Suppressor macrophage treated with lipopolysaccharide for 1 hour (primary cell): Measurements from ENCODE around the gene ALDH6A1.
A peak's percentile ranks its signal among the peaks of the same experiment; 100 is the strongest.
"Not testable (repeated sequence)": the region's sequence is repeated elsewhere in the genome, so short reads cannot be mapped to it uniquely, and the experiment has no call there.

Experiments
- DNase-seq, 3 donors: peaks; one replicate each; pipeline ENCODE4 v3.0.0-alpha.2; 2020 to 2022

ALDH6A1 gene

GRCh38 chr14:74084277-74085046 is at the start of gene ALDH6A1, which contains the start of gene LIN52:
ALDH6A1 (minus strand) TSS chr14:74084453; CDS start chr14:74084394, 59 bp downstream.
LIN52 (plus strand) TSS chr14:74084956; CDS start chr14:74084975, 19 bp downstream.
- peak; percentile 99 to 100 (median 100) for DNase-seq

- no peak for DNase-seq
Observed at GRCh38 chr14:74127634-74128033, 43.4 kb upstream of the ALDH6A1 start.

DNA sequence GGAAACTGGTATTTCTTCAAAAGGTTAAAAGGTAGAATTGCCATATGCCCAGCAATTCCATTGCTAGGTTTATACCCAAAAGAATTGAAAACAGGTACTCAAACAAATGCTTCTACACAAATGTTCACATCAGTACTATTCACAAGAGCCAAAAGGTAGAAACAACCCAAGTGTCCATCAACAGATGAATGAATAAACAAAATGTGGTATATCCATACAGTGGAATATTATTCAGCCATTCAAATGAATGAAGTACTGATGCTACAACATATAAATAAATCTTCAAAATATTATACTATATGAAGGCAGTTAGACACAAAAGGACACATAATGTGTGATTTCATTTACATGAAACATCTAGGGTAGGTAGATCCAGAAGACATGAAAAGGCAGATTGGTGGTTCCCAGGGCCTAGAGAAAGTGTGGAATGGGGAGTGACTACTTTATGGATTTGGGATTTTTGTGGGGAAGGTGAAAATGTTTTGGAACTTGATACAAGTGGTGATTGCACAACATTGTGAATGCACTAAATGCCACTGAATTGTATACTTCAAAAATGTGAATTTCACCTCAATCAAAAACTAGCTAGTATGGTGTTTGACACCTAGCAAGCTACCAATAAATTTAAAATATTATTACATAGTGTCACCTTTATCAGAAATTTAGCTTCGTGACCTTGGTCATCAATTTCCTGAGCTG is 42.2 kb upstream of the ALDH6A1 start:
- no peak for DNase-seq

DNA sequence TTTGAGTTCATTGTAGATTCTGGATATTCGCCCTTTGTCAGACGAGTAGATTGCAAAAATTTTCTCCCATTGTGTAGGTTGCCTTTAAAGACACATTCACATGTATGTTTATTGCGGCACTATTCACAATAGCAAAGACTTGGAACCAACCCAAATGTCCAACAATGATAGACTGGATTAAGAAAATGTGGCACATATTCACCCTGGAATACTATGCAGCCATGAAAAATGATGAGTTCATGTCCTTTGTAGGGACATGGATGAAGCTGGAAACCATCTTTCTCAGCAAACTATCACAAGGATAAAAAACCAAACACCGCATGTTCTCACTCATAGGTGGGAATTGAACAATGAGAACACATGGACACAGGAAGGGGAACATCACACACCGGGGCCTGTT is 41.2 kb upstream of the ALDH6A1 start:
- DNase-seq, result not testable (repeated sequence)

- DNase-seq, result peak; percentile 65 to 85 (median 76)
Observed at GRCh38 chr14:74111395-74112216, 27.4 kb upstream of the ALDH6A1 start.

GRCh38 chr14:74109369-74109768 is 25.1 kb upstream of the ALDH6A1 start:
- DNase-seq, result no peak

DNA sequence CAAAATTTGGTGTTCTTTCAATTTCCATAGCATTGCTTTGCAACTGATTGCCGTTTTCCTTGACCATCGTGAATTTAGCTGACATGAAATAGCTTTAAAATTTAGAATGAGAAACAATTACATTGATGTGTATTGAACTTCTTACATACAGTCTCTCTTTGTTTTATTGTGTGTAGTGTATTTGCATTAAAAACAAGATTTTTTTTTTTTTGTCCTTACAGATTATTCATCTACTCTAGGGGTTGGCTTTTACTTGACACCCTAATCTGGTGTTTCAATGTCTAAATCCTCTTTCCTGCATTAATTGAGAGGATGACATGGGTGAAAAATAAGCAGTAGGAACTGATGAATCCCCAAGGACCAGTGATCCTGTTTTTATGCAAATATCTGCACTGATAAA is 21.1 kb upstream of the ALDH6A1 start:
- no peak for DNase-seq

DNA sequence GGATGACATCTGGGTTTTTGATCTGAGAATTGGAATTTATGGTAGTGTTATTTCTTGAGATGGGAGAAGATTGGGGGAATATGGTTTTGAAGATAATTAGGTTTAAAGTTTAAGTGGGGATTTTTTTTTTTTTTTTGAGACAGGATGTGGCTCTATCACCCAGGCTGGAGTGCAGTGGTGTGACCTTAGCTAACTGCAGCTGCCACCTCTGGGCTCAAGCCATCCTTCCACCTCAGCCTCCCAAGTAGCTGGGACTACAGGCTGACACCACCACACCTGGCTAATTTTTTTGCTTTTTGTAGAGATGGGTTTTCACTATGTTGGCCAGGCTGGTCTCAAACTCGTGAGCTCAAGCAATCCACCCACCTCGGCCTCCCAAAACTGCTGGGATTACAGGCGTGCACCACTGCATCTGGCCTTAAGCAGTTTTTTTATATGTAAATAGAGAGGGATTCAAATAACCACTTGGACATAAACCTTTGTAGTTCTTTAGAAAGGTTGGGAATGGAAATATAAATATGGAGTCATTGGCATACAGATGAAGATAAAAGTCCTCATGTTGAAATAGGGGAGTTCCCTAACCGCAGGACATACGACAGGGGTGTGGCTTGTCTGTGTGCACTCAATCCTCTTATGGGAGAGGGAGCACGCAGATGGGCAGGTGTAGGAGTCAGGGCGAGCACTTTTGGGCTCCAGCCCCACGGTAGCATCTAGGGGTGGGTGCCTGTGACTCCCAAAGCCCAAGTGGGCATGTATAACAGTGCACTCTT is 5.2 kb upstream of the ALDH6A1 start:
- DNase-seq, result peak in 2 of 3 donors; percentile 12 to 26

- DNase-seq, result peak; percentile 3 to 56 (median 38)
Observed at GRCh38 chr14:74085828-74086227, 1.6 kb upstream of the ALDH6A1 start.

DNA sequence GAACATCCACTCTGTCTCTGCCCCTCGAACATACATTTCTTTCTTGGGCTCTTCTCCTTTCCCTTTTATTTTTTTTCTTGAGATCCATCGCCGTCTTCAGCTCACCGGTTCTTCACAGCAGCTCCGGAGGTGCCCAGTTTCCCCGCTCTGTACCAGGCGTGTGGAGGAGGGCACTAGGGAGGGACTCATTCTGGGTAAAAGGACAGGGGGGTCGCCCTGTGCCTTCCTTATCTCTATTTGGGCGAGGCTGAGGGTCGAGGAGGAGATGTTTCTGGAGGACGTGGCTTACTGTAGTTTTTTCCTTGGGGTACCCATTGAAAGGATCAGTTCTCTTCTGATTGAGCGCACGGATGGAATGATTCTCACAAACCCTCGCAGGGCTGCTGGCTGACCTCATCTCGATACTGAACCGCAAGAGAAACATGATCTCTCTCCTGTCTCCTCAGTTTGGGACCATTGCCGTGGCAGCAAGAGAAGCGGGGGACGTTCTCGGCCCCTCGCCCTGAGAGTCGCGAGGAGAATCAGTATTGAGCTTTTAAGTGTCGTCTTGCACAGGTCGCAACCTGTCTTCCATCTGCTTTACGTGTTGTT is 889 bp upstream of the ALDH6A1 start:
- DNase-seq, result peak in 2 of 3 donors; percentile 9 to 23

DNA sequence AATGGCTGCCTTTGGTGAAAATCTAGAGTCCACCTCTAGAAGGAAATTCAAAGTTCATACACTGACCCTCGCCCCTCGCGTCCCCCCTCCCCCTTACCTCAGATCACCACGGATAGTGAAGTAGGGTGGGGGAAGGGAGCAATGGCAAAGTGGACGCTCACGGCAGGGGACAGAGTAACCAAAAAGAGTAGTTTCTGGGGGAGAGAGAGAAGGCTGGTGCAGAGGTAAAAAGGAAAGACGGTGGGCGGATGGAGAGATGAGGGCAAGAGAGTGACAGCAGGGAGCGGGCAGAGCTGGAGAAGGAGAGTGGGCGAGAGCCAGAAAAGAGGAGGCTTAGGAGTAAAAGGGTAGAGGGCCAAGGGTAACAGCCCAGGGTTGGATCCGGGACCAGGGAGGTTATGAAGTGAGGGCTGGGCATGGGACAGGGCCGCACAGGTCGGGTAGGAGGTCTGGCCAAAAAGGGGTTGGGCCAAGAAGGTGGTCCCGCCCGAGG is 423 bp downstream of the ALDH6A1 start:
- no peak for DNase-seq

DNA sequence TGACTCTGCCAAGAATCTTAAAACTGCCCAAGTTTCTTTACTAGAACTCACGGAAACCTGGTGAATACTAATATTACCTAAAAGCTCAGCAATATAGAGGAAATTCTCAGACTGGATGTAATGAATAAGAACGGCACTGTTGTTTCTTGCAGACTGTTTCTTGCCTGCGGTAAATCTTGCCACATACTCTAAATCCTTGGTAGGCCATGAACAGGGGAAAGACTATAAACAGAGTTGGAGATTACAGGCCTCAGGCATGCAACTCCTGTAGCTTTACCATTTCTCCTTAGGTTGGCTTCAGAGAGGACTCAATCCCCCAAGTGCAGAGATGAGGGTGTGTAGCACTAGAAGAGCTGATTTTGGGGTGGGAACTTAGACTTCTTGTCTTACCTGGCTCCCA is 1.1 kb downstream of the ALDH6A1 start:
- no peak for DNase-seq

DNA sequence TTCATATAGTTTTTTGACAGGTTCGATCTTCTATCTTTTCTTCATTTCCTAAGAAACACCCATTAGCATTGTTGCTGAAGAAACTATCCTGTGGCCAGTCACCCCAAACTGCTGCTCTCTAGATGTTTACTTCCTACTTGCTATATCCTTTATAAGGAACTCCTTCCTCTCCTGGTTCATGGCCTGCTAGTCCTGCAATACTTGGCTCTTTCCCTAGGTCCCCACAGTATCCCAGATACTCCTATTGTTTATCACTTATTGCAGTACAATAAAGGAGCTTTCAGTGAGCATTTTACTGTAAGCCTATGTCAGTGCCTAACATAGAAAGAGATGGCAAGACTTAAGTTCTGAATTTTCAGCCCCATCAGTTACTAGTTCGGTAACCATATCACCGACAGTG is 2.8 kb downstream of the ALDH6A1 start:
- no peak for DNase-seq

- DNase-seq, result no peak
Observed at GRCh38 chr14:74080820-74081460, 3.3 kb downstream of the ALDH6A1 start.

DNA sequence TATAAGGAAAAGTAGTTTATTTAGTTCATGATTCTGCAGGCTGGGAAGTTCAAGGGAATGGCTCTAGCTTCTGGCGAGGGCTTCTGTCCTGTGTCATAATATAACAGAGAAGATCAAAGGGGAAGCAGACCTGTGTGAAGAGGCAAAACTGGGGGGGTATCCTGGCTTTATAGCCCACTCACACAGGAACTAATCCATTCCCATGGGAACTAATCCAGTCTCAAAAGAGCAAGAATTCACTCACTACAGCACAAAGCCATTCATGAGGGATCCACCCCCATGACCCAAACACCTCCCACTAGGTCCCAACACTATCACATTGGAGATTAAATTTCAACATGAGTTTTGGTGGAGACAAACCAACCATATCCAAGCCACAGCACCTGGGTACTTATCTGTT is 6.9 kb downstream of the ALDH6A1 start:
- DNase-seq, result no peak

DNA sequence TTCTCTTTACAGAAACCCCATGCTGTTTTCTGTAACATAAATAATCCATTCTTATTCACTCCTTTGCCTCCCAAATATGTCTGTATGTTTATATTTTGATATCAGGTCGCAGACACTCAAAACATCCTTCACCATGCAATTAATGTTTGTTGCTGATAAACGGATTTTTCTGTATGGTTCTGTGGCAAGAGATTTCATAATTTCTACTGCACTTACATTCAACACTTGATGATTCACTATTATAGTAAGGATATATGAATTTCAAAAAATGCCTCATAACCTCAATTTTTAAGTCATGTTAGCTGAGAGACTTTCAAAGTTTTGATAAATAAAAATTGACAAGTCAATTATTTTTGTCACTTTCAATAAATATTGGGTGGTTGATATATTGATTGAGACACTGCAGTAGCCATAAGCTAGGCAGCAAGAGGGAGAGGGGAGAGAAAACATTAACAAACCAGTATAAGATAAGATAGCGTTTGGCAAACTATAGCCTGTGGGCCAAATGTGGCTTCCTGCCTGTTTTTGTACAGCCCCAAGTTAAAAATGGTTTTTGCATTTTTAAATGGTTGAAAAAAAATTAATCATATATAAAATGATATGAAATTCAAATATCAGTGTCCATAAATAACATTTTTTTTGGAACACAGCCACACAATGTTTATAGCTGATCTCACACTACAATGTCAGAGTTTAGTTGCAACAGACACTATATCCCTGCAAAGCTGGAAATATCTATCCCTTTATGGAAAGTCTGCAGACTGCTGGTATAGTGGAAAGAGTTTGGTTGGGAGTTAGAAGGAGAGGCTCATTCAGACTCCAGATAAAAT is 18.3 kb downstream of the ALDH6A1 start:
- no peak for DNase-seq

- DNase-seq, result peak; percentile 21 to 33 (median 32)
Observed at GRCh38 chr14:74064883-74065282, 19.4 kb downstream of the ALDH6A1 start.

DNA sequence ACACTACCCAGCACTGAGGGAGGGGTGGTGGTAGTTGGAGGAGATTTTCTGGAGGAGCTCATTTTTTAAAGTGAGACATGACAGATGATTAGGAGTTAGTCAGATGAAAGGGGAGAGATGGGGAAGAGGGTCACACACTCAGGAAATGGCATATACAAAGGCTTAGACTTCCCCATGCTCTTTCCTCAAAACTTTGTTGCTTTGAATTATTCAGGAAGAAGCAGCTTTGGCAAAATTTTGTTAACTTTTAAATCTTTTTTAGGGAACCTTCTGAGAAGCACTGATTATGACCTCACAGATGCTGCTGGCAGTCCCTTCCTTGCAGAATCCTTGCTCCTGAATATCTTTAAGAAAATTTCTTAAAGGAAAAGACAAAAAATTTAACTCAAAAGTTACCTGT is 19.8 kb downstream of the ALDH6A1 start:
- DNase-seq, result peak; percentile 25 to 68 (median 55)

- no peak for DNase-seq
Observed at GRCh38 chr14:74062809-74063150, 21.5 kb downstream of the ALDH6A1 start.

DNA sequence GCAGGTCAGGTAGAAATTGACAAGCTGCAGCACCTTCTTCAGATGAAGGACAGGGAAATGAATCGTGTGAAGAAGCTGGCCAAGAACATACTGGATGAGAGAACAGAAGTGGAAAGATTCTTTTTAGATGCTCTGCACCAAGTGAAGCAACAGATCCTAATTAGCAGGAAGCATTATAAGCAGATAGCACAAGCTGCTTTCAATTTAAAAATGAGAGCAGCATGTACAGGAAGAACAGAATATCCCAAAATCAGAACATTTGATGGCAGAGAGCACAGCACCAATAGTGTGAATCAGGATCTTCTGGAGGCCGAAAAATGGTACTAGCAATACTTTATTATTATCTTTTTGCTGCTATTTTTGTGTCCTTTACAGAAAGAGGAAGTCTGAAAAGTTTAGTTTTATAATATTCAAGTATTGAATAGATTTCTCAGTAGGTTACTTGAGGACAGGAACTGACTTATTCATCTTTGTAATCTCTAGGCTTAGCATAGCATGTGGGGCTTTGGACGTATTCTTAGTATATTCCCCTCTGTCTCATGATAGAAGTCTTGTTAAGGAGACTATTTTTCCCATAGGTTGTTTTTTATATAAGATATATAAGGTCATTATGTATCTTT is 34.3 kb downstream of the ALDH6A1 start:
- DNase-seq, result peak; percentile 18 to 47 (median 43)
